ENCODE data around the gene APP.

DNA sequence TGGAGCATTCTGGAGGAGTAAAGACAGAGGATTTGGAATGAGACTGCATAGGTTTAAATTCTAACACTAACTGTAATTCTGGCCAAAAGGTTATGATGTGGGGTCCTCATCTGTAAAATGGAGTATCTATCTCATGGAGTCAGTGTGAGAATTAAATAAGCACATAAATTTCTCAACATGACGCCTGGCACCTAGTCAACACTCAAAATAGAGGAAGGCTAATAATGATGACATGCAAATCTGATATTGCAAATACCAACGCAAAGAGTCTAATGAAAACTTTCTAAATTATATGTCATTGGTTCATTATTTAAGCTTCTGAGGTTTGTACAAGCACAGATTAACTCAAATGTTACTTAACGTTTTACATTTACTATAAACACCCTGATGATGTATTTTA lies 29.6 kb downstream of the APP start:
- TF ChIP-seq, protein P1, sequence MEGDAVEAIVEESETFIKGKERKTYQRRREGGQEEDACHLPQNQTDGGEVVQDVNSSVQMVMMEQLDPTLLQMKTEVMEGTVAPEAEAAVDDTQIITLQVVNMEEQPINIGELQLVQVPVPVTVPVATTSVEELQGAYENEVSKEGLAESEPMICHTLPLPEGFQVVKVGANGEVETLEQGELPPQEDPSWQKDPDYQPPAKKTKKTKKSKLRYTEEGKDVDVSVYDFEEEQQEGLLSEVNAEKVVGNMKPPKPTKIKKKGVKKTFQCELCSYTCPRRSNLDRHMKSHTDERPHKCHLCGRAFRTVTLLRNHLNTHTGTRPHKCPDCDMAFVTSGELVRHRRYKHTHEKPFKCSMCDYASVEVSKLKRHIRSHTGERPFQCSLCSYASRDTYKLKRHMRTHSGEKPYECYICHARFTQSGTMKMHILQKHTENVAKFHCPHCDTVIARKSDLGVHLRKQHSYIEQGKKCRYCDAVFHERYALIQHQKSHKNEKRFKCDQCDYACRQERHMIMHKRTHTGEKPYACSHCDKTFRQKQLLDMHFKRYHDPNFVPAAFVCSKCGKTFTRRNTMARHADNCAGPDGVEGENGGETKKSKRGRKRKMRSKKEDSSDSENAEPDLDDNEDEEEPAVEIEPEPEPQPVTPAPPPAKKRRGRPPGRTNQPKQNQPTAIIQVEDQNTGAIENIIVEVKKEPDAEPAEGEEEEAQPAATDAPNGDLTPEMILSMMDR (IDR thresholded peaks at IDR 0.05; ENCODE audit: low read length) = no peak
- no peak for TF ChIP-seq EZH2 (IDR thresholded peaks at IDR 0.05; ENCODE audit: borderline replicate concordance, low read length)
